ENCODE measurements around the gene TEX36.

DNA sequence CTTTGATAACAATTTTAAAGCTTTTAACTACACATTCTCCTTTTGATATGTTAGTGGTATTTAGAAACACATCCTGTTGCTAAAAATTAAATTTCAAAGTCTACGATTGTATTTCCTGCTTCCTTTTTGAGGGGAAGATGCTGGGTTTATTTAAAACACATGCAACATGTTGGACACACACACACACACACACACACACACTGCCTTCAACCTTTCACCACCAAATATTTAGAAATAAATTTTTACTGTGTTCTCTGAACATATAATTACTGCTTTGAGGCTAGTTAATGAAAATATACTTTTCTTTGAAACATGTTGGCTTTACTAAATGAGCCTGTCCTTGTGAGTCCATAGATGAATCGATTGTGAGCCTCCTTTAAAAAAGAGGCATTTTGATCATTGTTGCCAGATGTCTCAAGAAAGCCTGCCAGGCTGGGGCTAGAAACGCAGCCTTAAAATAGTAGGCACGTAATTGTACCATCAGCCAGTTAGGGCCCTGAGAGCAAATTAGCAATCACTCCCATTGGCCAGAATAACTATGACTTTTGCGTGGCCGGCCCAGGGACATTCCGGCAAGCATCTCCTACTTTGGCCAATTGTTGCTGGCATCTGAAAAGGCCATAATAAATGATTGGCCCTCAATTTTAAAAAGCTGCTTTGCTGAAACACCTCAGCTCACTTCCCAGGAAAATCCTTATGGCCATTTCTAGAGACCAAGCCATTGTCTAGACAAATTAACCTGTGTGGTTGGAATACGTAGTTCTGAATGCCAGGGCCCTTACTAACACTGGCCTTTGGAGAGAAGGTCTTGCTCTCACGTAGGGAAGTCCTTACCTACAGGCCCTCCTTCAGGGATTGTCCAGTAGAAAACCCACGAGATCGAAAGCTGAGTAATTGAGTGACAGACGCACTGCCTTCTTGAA, 9.9 kb upstream of the TEX36 start:
- TF ChIP-seq, protein P1, sequence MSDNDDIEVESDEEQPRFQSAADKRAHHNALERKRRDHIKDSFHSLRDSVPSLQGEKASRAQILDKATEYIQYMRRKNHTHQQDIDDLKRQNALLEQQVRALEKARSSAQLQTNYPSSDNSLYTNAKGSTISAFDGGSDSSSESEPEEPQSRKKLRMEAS (IDR thresholded peaks at IDR 0.05), result no peak; the same call in 1 of the 2 replicates
- TF ChIP-seq TEAD4 (IDR thresholded peaks at IDR 0.05) (no peak; the same call in 1 of the 2 replicates), EP300 (IDR thresholded peaks at IDR 0.05; ENCODE audit: borderline replicate concordance) (no peak; the same call in 1 of the 2 replicates), CREB1 (IDR thresholded peaks at IDR 0.05; ENCODE audit: low read depth) (no peak), RAD21 (IDR thresholded peaks at IDR 0.05; ENCODE audit: low read depth) (no peak), EGR1 (IDR thresholded peaks at IDR 0.05) (no peak), TAF1 (IDR thresholded peaks at IDR 0.05; ENCODE audit: low read depth) (no peak), FOXM1 (IDR thresholded peaks at IDR 0.05; ENCODE audit: borderline replicate concordance, low read depth) (no peak), NFIC (IDR thresholded peaks at IDR 0.05) (no peak)
- TF ChIP-seq, protein P2, sequence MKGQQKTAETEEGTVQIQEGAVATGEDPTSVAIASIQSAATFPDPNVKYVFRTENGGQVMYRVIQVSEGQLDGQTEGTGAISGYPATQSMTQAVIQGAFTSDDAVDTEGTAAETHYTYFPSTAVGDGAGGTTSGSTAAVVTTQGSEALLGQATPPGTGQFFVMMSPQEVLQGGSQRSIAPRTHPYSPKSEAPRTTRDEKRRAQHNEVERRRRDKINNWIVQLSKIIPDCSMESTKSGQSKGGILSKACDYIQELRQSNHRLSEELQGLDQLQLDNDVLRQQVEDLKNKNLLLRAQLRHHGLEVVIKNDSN (IDR thresholded peaks at IDR 0.05), result no peak
- TF ChIP-seq, protein P3, sequence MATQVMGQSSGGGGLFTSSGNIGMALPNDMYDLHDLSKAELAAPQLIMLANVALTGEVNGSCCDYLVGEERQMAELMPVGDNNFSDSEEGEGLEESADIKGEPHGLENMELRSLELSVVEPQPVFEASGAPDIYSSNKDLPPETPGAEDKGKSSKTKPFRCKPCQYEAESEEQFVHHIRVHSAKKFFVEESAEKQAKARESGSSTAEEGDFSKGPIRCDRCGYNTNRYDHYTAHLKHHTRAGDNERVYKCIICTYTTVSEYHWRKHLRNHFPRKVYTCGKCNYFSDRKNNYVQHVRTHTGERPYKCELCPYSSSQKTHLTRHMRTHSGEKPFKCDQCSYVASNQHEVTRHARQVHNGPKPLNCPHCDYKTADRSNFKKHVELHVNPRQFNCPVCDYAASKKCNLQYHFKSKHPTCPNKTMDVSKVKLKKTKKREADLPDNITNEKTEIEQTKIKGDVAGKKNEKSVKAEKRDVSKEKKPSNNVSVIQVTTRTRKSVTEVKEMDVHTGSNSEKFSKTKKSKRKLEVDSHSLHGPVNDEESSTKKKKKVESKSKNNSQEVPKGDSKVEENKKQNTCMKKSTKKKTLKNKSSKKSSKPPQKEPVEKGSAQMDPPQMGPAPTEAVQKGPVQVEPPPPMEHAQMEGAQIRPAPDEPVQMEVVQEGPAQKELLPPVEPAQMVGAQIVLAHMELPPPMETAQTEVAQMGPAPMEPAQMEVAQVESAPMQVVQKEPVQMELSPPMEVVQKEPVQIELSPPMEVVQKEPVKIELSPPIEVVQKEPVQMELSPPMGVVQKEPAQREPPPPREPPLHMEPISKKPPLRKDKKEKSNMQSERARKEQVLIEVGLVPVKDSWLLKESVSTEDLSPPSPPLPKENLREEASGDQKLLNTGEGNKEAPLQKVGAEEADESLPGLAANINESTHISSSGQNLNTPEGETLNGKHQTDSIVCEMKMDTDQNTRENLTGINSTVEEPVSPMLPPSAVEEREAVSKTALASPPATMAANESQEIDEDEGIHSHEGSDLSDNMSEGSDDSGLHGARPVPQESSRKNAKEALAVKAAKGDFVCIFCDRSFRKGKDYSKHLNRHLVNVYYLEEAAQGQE (IDR thresholded peaks at IDR 0.05; ENCODE audit: low read depth), result no peak
